Stimulated activated CD4-positive, alpha-beta T cell treated with anti-CD3 and anti-CD28 coated beads, Interleukin-4, amount 100 ng/mL, for 1 hour (primary cell): Measurements from ENCODE around the gene SERINC5.
"Not testable (repeated sequence)": the region's sequence is repeated elsewhere in the genome, so short reads cannot be mapped to it uniquely, and the experiment has no call there.

Source experiments
- DNase-seq: peaks from one replicate; pipeline ENCODE4 v3.0.0-alpha.2; 2020

Gene SERINC5

DNA sequence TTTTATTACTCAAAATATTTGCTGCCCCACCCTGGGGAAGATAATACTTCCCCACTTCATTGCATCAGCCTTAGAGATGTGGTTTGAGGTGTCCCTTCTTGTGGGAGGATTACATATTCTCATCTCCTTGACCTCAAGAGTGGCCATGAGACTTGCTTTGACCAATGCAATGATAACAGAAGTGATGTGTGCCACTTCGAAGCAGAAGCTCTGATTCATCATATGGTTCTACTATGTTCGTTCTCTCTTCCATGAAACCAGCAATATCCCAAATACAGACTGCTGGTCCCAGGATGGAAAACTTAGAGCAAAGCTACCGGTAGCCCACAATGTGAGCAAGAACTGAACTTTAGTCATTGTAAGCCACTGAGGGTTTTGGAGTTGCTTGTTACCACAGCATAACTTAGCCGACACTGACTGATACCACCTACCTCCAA, 128.7 kb downstream of the SERINC5 start:
- DNase-seq = no peak

DNA sequence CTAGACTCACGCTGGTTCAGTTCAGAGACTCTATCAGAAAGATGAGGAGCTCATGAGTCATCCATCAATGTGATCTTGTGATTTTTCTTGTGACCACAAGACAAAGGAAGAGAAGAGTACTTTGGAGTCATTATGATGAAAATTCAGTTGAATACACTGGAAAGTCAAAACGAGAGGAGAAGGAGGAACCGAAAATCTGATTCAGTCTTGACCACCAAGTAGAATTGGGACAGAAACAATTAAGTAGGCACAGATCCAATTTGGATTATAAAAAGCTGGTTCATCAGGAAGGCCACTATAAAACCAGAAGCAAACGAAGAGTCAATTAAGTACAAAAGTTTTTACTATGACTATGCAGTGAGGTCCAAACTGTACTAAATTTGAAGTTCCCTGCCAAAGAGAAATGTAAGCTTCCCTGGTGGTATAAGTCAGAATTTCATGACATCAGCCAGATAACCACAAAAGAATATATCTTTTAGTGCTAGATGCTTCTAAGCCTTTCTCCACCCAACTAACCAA, 129.8 kb downstream of the SERINC5 start:
- DNase-seq = no peak

DNA sequence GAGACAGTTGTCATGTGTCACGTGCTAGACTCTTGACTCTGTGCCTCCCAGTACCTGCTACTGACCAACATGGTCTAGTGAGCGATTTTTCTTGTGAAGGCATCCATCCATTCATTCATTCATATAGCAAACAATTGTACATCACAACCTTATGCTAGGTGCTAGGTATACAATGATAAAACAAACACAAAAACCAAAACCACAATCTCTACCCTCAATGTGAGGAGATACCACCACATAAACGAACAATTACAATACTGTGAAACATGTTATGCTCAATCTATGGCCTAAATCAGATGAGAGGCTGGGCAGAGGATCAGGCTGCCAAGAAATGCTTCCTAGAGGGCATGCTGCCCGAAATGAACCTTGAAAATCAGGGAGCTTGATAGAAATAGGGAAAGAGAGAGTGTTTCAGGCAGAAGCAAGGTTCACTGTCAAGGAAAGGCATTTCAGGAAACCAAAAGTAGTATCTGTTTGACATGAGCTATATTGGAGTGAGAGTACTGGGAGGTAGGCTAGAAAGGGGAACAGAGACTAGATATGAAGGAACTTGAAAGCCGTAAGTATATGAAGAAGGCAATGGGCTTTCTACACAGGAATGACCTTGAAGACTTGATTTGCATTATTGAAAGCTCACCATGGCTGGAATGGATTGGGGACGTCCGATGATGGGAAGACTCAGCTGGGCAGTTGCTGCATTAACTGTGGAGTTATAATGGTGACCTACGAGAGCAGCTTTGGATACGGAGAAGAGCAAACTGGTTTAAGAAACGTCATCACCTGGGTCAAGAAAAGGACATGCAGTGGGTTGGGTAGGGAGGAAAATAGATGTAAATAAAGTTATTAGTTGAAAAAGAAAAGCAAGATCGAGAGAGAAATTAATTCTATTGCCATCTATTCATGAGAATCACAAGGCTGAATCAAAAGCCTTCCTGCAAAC, 130.6 kb downstream of the SERINC5 start:
- no peak for DNase-seq

DNA sequence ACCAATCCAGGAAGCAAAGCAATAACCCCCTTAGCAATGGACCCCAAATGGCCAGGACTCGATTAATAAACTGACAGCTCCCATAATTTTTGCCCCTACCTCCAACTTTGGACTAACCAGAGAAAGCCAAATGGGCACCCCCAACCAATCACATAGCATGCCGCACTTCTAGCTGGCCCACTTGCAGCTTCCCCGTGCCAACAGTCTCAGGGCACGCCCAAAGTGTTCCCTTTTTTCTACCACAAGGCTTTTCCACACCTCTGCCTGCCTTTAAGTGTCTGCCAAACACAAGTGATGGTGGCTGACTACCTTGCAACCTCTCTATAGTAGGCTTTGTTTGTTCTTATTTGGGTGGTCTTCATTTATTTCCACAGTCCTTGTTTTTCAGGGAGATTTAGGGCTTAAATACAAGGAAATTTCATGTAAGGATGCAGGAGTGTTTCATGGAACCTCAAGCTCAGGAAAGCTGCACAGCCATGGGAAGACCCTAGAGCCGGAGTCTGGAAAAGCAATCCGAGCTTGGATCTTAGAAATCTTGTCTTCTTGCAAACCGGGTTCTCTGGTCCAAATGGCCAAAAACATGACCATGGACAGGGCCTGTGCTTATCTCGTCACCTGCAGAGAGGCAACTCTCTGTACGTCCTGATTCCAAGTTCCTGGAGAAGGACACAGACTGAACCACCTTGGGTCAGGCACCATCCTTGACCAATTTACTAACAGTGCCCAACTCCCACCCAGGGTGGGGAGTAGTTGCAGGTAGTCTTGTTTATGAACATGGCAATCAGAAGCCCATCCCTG, 131.5 kb downstream of the SERINC5 start:
- DNase-seq = no peak

DNA sequence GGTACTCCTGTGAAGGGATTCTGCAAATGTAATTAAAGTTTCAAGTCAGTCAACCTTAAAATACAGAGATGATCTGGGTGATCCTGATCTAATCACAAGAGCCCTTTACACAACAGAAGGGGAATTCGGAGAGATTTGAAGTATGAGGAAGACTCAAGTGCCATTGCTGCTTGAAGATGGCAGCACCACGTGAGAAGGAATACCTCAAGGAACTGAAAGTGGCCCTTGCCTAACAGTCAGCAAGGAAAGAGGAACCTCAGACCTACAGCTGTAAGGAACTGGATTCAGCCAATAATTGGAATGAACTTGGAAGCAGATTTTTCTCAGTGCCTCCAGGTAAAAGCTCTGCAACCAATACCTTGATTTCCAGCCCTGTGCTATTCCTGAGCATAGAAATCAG, 133.3 kb downstream of the SERINC5 start:
- no peak for DNase-seq

DNA sequence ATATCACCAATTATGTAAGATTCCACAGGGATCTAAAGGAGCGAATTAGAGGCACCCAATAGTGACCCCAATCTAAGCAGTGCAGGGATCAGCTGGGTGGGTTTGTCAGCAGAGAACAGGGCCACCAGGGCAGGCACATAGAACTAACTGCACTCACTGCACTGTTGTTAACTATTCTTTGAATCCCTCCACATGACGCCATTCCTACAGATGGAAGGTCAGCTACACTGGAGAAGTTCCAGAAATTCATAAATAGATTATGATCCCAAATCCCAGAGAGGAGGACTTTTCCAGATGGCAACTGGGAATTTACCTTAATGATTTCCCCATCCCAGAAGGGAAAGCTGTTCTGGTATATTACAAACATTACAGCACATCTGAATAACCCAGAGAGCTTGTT, 136.5 kb downstream of the SERINC5 start:
- DNase-seq = no peak

DNA sequence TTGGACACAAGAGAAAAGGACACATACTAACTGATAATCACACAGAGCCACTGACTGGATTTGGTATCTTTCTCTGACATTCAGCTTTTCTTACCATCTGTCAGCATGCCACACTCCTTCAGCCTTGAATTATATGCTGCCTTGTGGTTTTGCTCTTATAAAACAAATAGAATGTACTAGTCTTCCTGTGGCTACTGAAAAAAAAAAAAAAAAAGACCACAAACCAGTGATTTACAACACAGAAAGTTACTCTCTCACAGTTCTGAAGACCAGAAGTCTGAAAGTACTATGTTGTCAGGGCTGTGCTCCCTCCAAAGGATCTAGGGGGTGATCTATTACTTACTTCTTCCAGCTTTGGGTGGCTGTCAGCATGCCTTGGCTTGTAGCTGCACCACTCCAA, 138.4 kb downstream of the SERINC5 start:
- DNase-seq = no peak

DNA sequence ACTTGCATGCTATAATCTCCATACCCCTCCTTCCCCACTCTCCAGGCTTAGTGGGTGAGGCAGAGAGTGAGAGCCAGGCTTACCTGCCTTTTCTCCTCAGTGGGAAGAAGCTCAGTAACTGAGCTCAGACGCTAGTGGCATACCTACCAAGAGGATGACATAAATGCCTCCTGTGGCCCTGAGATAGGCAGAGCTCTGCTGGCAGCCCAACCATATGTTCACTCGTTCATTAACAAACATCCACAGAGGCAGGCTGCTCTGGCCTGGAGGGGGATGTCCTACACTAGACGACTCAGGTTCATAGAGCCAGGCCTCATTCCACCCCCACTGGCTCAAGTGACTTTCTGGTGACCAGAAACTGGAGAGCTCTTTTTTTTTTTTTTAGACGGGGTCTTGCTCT, 139.4 kb downstream of the SERINC5 start:
- no peak for DNase-seq

DNA sequence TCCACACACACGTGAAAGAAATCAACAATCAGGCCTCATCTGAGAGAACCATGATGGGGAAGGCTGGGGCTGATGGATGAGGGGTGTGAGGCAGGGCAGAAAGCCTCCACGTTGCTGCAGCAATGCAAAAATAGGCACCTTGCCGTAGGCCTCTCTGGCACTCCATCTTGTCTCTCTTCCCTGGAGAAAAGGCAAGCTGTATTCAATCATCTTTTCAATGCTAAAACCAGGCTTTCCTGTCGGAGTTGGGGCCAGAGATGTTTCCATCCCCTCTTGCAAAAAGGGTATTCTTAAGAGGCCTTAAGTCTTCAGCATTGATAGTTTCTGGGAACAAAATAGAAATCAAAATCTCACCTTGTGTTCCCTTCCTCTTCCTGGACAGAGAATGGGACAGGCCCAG, 139.8 kb downstream of the SERINC5 start:
- DNase-seq = no peak

DNA sequence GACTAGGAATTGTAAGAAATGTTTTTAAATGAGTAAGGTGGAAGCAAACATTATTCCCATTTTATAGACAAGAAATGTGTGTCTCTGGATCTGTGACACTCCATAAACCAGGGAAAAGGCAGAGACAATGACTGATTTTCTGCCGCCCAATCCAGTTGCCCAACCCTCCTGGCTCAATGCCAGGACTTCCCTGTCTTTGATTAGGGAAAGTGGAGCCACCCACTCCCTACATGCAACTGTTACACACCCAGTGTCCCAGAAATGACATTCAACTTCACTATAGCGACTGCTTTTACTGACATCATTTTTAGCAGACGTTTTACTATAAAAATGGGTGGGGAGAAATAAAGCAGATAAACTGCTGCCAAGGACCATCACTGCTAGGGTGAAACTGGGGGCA, 141.0 kb downstream of the SERINC5 start:
- no peak for DNase-seq

DNA sequence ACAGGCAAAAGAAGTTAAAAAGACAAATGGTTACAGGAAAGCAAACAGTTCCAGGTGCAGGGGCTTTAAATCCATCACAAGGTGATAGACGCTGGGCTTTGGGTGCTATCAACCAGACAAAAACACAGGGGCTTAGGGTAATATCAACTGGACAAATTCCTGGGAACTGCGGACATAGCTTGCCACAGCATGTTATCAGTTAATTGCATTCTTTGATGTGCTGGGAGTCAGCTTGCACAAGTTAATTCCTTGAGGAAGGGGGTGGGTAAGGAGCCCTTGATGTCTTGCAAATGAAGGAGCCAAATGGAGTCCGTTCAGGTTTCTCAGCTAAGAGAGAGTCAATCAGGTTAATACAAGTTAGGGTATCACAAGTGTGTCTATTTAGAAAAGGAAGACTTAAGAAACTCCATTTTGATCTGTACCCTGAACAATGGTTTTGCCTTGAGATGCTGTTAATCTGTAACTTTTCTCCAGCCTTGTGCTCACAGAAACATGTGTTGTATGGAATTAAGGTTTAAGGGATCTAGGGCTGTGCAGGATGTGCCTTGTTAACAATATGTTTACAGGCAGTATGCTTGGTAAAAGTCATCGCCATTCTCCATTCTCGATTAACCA, 144.4 kb downstream of the SERINC5 start:
- not testable (repeated sequence) for DNase-seq

DNA sequence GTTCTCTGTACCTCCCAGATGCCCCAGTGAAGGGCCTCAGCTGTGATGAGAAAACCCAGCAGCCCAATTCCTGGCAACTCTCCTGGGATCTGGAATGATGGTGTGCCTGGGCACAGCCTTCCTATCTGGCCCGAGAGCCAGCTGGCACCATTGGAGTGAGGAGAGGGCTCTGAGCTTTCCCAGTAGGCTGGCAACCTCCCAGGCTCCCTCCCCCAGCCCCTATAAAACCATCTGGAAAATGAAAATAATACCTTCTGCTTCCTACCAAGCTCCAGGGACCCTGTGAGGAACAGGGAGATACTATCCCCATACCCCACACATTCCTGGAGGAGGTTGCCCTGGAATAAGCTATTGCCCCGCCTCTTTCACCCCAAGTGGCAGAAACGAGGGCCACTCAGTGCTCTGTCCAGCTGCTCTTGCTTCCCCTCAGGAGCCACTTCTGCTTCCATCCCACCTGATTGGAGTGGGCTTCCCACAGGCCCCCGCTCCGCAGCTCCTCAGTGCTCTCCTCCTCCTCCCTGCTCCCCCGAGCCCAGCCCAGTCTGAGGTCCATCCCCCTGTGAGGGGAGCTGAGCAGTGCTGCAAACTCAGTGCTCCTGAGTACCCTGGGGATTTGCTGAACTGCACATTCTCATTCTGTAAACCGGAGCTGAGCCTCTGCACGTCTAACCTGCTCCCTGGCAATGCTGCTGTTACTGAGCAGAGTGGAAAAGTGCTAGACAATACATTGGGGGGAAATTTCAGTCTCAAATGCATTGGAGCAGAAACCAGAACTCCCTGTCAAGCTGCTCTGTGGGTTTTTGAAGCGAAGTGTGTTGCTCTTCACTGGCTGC, 146.0 kb downstream of the SERINC5 start:
- DNase-seq = no peak

DNA sequence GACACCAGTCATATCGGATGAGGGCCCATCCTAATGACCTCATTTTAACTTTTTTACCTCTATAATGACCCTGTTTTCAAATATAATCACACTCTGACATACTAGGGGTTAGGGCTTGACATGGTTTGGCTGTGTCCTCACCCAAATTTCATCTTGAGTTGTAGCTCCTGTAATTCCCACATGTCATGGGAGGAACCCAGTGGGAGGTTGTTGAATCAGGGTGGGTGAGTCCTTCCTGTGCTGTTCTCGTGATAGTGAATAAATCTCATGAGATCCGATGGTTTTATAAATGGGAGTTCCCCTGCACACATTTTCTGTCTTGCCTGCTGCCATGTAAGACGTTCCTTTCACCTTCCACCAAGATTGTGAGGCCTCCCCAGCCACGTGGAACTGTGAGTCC, 148.9 kb downstream of the SERINC5 start:
- no peak for DNase-seq

DNA sequence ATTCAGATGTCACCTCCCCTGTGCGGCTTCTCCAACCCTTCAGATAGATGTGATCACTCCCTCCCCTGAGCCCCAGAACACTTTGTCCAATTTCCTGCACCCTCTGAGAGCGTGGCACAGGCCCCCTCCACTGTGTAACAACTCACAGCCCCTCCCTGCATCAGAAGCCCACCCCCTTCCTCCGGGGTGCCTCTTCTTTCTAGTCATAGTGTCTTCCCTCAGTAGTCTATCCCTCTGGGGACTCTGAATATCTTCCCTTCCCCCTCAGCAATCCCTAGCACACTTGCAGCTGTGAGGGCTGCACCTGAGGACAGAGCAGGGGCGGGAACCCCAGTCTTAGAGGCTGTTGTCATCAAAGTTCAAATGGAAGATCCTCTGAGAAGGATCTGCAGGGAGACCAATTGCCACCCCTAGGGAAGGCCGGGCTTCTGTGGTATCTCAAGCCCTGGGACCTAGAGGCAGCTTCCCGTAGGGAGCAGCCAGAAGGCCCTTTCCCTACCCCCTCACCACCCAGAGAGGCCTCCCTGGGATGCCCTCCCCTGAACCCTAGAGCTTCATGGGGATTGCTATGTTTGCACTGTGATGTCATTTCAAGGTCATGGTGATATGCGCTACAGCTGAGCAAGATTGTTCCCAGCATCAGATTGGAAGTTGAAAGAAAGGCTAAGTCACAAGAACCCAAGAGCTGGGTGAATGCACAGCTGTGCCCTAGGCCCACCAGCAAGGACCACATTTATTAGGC, 150.0 kb downstream of the SERINC5 start:
- DNase-seq = no peak

DNA sequence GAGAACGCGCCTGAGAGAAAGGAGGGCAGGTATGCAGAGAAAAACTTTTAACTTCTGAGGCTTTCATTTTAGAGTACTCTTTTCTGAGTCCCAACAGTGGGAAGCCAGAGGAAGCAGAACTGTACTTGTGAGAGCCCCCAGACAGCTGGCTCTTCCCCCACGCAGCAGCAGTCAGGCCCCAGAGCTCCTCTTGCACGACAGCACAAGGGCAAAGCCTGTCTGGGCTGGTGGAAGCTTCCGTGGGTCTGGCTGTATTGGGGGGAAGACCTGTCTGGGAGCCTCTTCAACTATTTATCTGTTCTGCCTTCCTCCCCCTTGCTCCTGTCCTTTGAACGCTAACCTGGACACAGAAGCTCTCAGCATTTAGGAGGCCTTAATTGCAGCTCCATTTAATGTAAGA, 152.5 kb downstream of the SERINC5 start:
- DNase-seq = no peak

DNA sequence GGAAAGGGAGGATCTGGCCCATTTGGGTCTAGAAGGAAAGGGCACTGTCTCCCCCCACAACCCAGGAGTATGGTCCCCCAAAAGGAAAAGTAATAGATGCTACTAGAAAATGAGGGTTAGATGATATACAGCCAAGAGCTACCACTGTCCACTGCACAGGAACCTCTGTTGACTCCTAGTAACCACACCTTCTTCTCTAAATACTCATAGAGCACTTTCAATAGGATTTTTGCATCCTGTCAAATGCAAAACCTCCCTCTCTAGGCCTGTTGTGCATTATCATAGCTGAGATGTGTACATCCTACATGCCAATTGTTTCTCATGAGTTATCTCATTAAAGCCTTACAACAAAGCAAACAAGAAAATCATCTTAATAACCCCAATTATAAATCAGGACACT, 153.9 kb downstream of the SERINC5 start:
- no peak for DNase-seq

DNA sequence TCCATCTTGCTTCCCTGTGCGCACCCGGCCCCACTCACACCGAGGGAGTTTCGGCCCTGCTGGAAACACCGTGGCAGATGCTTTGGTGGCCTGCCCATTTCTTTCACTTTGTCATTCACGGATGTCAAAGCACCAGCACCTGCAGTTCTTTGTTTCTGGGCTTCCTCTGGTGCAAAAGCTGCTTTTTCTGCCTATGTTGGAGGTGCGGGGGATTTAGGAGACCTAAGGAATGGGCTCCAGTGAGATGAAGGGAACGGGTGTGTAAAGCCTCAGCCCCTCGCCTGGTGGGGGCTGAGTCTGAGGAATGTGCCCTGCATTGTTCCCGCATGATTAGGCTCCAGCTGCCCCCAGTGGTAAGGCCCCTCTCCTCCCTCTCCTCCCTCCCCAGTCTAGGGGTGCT, 158.4 kb downstream of the SERINC5 start:
- DNase-seq = no peak

DNA sequence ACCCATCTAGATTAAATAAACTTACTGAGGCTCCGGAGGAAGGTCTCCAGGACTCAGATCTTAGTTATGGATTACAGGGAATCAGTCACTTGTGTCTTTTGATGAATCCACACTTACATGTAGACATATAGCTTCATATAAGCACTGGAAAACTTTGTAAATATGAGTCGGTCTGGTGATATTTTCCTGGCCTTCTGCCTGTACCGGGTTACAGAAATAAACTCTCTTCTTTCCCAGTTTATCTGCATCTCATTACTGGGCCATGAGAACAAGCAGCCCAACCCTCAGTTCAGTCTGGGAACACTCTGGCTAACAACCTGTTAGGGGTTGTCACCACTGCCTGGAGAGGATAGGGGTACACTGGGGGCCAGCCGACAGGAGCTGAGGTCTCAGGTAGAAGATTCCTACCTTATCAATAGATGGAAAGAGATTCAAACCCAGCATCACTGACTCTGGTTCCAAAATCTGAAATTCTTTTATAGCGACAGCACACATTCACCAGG, 161.6 kb downstream of the SERINC5 start:
- DNase-seq = no peak

DNA sequence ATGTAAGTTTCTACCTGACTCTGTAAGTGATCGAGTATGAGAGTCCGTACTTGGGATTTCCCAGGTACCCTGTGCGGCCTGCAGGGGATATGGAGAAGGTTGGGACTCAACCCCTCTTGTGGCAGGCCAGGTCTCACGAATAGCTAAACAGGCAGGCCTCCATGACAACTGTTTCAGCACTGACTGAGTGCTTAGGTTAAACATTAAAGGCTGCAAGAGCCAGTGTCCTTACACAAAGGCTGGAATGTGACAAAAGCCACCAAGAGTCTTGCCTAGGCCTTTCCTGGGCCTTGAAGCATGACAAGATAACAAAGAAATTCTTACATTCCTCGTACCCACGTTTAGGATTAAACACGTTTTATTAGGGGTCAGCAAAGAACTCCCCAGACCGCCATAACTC, 162.1 kb downstream of the SERINC5 start:
- no peak for DNase-seq

DNA sequence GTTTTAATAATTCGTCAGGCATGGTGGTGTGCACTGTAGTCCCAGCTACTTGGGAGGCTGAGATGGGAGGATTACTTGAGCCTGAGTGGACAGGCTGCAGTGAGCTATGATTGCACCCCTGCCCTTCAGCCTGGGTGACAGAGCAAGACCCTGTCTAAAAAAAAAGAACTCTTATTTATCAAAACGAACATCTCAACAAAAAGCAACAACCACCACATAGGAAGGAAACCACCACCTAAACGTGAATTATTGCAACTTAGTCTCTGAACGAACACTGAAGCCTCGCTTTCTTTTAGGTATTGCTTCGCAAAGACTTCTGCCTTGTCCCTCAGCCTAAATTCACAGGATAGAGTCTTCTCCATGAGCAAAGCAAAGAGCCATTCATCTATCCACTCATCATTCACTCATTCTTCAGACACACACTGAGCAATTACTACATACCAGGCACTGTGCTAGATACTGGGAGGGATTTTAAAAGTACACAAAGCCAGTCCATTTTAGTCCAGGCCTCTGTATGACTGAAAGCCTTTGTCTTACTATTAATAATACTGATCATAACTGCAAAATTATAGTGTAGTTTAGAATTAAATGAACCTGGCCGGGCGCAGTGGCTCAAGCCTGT, 163.3 kb downstream of the SERINC5 start:
- DNase-seq = no peak

DNA sequence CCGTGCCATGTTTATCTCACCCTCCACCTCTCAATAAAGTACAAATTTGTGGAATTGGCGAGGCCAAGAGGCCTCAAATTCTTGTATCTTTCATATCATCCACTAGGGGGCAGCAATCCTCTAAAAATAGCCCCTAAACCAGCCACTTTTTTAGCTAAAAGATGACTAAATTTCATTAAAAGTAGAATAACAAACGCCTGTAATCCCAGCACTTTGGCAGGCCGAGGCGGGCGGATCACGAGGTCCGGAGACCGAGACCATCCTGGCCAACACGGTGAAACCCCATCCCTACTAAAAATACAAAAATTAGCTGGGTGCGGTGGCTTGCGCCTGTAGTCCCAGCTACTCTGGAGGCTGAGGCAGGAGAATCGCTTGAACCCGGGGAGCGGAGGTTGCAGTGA, 164.1 kb downstream of the SERINC5 start:
- not testable (repeated sequence) for DNase-seq
